K562 (cell line): ENCODE measurements around the gene CFAP251. TPM values are rescaled to one million over a fixed set of nuclear protein-coding genes. Genes with fewer than 3 reads are reported as not detected.

Experiments
- AFF4 ChIP-seq: sonication (generic); formaldehyde crosslinking; IDR thresholded peaks from 2 replicates; pipeline ENCODE4 v1.8.0; 2023; ENCODE audit warnings: mild to moderate bottlenecking, missing genetic modification reagents
- BHLHE40 ChIP-seq: IDR thresholded peaks from 2 replicates; pipeline ENCODE4 v1.6.1; 2011; ENCODE audit warnings: low read length, improper control_type of control experiment
- CCAR2 ChIP-seq: fragments of 200-400 bp; formaldehyde crosslinking; IDR thresholded peaks from 2 replicates; pipeline ENCODE4 v1.6.1; 2017; ENCODE audit warnings: mild to moderate bottlenecking, low read depth, low read length
- E2F8 ChIP-seq: fragments of 450-650 bp; IDR thresholded peaks from 2 replicates; pipeline ENCODE4 v1.7.1; 2018; ENCODE audit warnings: mild to moderate bottlenecking, low read depth; ENCODE audit not compliant: partially characterized antibody
- FOSL1 ChIP-seq: fragments of 200-800 bp; sonication (Bioruptor generic); conservative IDR thresholded peaks from 2 replicates; pipeline ENCODE4 v1.6.1; 2016; ENCODE audit warnings: missing genetic modification characterization, missing compliant biosample characterization
- FOXM1 ChIP-seq, 2 experiments: fragments of 450-650 bp in 1 of 2; sonication (generic) in 1 of 2; formaldehyde crosslinking in 1 of 2; IDR thresholded peaks; 2 replicates each; pipeline versions ENCODE4 v1.6.1 to v1.9.0; 2017 to 2022; ENCODE audit warnings: low read depth in 2 of 2, mild to moderate bottlenecking in 2 of 2, missing genetic modification reagents in 1 of 2, moderate library complexity in 1 of 2
- GABPA ChIP-seq: fragments of 200-800 bp; sonication (Bioruptor generic); conservative IDR thresholded peaks from 2 replicates; pipeline ENCODE4 v1.6.1; 2016; ENCODE audit warnings: low read depth, missing genetic modification characterization, missing compliant biosample characterization
- JUND ChIP-seq, 2 experiments: IDR thresholded peaks; 2 replicates in 1 of 2; 3 replicates in 1 of 2; pipeline ENCODE4 v1.6.1; 2011; ENCODE audit warnings: borderline replicate concordance in 2 of 2, low read depth in 2 of 2, low read length in 2 of 2, improper control_type of control experiment in 1 of 2, missing biosample characterization in 1 of 2, missing genetic modification characterization in 1 of 2, missing genetic modification reagents in 1 of 2
- LARP7 ChIP-seq: fragments of 450-650 bp; IDR thresholded peaks from 2 replicates; pipeline ENCODE4 v1.6.1; 2016
- MED1 ChIP-seq: sonication (generic); formaldehyde crosslinking; IDR thresholded peaks from 2 replicates; pipeline ENCODE4 v1.8.1; 2023; ENCODE audit warnings: missing genetic modification reagents, borderline replicate concordance
- MNT ChIP-seq, 2 experiments: fragments of 450-650 bp; conservative IDR thresholded peaks; 2 replicates each; pipeline ENCODE4 v1.6.1; 2017; ENCODE audit warnings: mild to moderate bottlenecking in 2 of 2, moderate library complexity in 2 of 2
- NR3C1 ChIP-seq: sonication (generic); formaldehyde crosslinking; IDR thresholded peaks from 2 replicates; pipeline ENCODE4 v1.8.1; 2022; ENCODE audit warnings: missing genetic modification reagents
- NRF1 ChIP-seq, 2 experiments: fragments of 450-650 bp; IDR thresholded peaks in 1 of 2; conservative IDR thresholded peaks in 1 of 2; 2 replicates each; pipeline ENCODE4 v1.6.1; 2014; ENCODE audit warnings: mild to moderate bottlenecking in 2 of 2
- RFX7 ChIP-seq: fragments of 250-450 bp; sonication (Bioruptor Pico); IDR thresholded peaks from 2 replicates; pipeline ENCODE4 v1.5.1; 2021; ENCODE audit warnings: mild to moderate bottlenecking
- SNAPC5 ChIP-seq: fragments of 250-450 bp; sonication (Bioruptor Pico); IDR thresholded peaks from 2 replicates; pipeline ENCODE4 v1.8.0; 2021; ENCODE audit warnings: moderate library complexity, mild to moderate bottlenecking, inconsistent platforms
- ZFP36 ChIP-seq: fragments of 150-350 bp; IDR thresholded peaks from 2 replicates; pipeline ENCODE4 v1.6.1; 2018; ENCODE audit warnings: low read length, low read depth; ENCODE audit not compliant: partially characterized antibody
- ZFX ChIP-seq: sonication (generic); formaldehyde crosslinking; IDR thresholded peaks from 2 replicates; pipeline ENCODE4 v1.8.0; 2022; ENCODE audit warnings: mild to moderate bottlenecking, missing genetic modification reagents, moderate library complexity
- ZNF431 ChIP-seq: sonication (generic); formaldehyde crosslinking; IDR thresholded peaks from 2 replicates; pipeline ENCODE4 v1.8.0; 2022; ENCODE audit warnings: mild to moderate bottlenecking, missing genetic modification reagents
- ZNF75A ChIP-seq: fragments of 450-650 bp; formaldehyde crosslinking; IDR thresholded peaks from 2 replicates; pipeline ENCODE4 v1.4.0; 2020; ENCODE audit warnings: mild to moderate bottlenecking
- polyA plus RNA-seq, 8 experiments: library from polyadenylated mRNA; depleted of rRNA in 4 of 8; stranded (reverse) in 5 of 8; unstranded in 3 of 8; fragments of >200 nt; fragmentation: Nextera tagmentation in 2 of 8; fragmentation: Illumina TruSeq in 1 of 8; extraction: Ambion mirVana in 2 of 8; extraction: Trizol in 1 of 8; gene quantifications; 2 replicates each; pipeline versions ENCODE4 v1.2.1 to v1.2.3, GENCODE V29; 2011 to 2014; ENCODE audit warnings: inconsistent platforms in 1 of 8, missing spikeins in 1 of 8
- total RNA-seq, 7 experiments: library from RNA; depleted of rRNA in 6 of 7; stranded (reverse); fragments of >200 nt in 6 of 7; fragmentation: Illumina TruSeq in 2 of 7; extraction: Trizol in 2 of 7; gene quantifications; 2 replicates each; pipeline versions ENCODE4 v1.2.1 to v1.2.3, GENCODE V29; 2011 to 2021; ENCODE audit warnings: low replicate concordance in 1 of 7

The CFAP251 gene
- total and polyA plus RNA-seq, 9 of the 15 experiments (the other 6 are each of a cell fraction or from before 2014, with no cell fraction given) = 16.6 to 31.0 (median 19.1) TPM

- 0 out of 4 replicates have a peak, but pooled peaks of 1 of the 2 experiments have one; percentile 19 for TF ChIP-seq MNT (conservative IDR thresholded peaks at IDR 0.05)
- TF ChIP-seq ZFP36 = no peak
- TF ChIP-seq NR3C1 (CRISPR knock-in tag) = no peak
- TF ChIP-seq JUND (IDR thresholded peaks at IDR 0.05; ENCODE audit: borderline replicate concordance, low read depth, low read length) = peak; percentile 29; the same call in 1 of the 2 replicates
- TF ChIP-seq JUND (tag; IDR thresholded peaks at IDR 0.05; ENCODE audit: borderline replicate concordance, low read depth, low read length) = no peak
- TF ChIP-seq CCAR2 = no peak
- no peak for TF ChIP-seq AFF4 (CRISPR knock-in tag)
- no peak for TF ChIP-seq MED1
- TF ChIP-seq NRF1 (conservative IDR thresholded peaks at IDR 0.05 in 1 of 2, IDR thresholded peaks at IDR 0.05 in 1 of 2) = no peak
- no peak for TF ChIP-seq RFX7 (CRISPR knock-in tag)
- TF ChIP-seq ZNF431 (CRISPR knock-in tag) = no peak
- no peak for TF ChIP-seq LARP7
- no peak for TF ChIP-seq ZNF75A
- no peak for TF ChIP-seq SNAPC5 (CRISPR knock-in tag)
- TF ChIP-seq FOXM1 (IDR thresholded peaks at IDR 0.05; ENCODE audit: low read depth) = peak; percentile 60
- no peak for TF ChIP-seq FOXM1 (CRISPR knock-in tag; IDR thresholded peaks at IDR 0.05; ENCODE audit: low read depth)
- peak; percentile 79 for TF ChIP-seq FOSL1 (tag)
- no peak for TF ChIP-seq GABPA (tag)
- TF ChIP-seq ZFX (CRISPR knock-in tag) = 0 out of 2 replicates have a peak, but pooled peaks have one; percentile 3
- no peak for TF ChIP-seq E2F8
- TF ChIP-seq BHLHE40 = no peak
These were observed 24.4 kb upstream of the CFAP251 start (continued) for GRCh38 chr12:121893961-121894460.
